ENCODE data around the gene PTPRU.

Gene PTPRU

DNA sequence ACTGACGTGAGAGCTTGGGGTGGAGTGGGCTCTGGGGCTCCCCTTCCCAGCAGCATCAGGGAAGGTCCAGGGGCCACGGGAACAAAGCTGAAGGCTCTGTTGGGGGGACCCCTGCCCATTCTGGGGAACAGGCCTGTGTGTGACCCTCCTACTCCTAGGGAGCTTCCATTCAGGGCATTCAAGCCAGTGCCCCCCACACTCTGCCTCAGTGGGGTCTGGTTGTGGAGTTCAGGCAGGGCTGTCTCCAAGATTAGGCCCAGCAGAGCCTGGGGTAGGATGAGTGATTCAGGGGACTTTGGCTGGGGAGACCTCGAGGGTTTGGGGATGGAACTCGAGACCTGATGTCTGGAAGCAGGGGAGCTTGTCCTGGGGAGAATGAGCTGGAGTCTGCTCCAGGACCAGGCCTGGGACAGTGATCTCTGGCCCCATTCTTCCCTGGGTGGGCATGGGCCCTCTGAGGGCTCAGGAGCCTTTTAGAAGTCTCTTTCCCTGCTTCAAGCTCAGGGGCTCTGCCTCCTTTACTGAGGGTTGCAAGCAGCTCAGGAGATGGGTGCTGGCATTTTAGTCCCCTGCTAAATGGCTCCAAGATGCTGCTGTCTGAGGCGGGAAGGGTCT is 81.7 kb downstream of the PTPRU start:
- TF ChIP-seq, protein P1, sequence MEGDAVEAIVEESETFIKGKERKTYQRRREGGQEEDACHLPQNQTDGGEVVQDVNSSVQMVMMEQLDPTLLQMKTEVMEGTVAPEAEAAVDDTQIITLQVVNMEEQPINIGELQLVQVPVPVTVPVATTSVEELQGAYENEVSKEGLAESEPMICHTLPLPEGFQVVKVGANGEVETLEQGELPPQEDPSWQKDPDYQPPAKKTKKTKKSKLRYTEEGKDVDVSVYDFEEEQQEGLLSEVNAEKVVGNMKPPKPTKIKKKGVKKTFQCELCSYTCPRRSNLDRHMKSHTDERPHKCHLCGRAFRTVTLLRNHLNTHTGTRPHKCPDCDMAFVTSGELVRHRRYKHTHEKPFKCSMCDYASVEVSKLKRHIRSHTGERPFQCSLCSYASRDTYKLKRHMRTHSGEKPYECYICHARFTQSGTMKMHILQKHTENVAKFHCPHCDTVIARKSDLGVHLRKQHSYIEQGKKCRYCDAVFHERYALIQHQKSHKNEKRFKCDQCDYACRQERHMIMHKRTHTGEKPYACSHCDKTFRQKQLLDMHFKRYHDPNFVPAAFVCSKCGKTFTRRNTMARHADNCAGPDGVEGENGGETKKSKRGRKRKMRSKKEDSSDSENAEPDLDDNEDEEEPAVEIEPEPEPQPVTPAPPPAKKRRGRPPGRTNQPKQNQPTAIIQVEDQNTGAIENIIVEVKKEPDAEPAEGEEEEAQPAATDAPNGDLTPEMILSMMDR (IDR thresholded peaks at IDR 0.05): no peak
- no peaks in the 10 kb centered on the region for H3K27me3 ChIP-seq (ENCODE audit: control insufficient read depth, insufficient read depth, low read length)
- H3K9ac ChIP-seq: no peak overlapping the region
- no peaks in the 10 kb centered on the region for H3K9me3 ChIP-seq (ENCODE audit: control insufficient read depth, low read length)
- H3K4me1 ChIP-seq: no peaks in the 10 kb centered on the region
- H2AFZ ChIP-seq: no peak overlapping the region
- H3K4me3 ChIP-seq (ENCODE audit: low read depth, low read length): no peak overlapping the region
- H3K79me2 ChIP-seq: no peaks in the 10 kb centered on the region
- no peak overlapping the region for H3K27ac ChIP-seq
- H3K36me3 ChIP-seq (ENCODE audit: control insufficient read depth, insufficient read depth, low read length): no peaks in the 10 kb centered on the region
- H3K4me2 ChIP-seq (ENCODE audit: low read length): no peak overlapping the region

DNA sequence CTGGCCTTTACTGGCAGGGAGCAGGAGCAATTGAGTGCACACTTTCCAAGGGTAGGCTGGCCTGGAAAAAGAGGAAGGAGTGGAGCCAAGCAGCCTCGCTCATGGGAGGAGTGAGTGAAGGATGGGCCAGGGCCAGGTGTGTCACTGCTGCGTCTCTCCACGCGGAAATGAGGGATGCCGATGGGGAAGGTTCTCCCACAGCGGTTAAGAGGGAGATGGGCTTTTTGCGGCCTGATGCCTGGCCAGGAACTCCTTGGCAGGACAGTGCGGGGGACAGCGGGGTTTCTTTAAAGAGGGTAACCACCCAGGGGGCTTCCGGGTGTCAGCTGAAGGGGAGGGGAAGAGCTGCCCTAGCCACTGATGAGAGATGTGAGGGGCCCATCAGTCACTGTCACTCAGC is 82.4 kb downstream of the PTPRU start:
- H3K9me3 ChIP-seq (ENCODE audit: control insufficient read depth, low read length): no peaks in the 10 kb centered on the region
- no peak overlapping the region for H3K27ac ChIP-seq
- no peak overlapping the region for H2AFZ ChIP-seq
- H3K9ac ChIP-seq: no peak overlapping the region
- H3K4me3 ChIP-seq (ENCODE audit: low read depth, low read length): no peak overlapping the region
- H3K79me2 ChIP-seq: no peaks in the 10 kb centered on the region
- TF ChIP-seq, protein P1 (IDR thresholded peaks at IDR 0.05): no peak
- H3K4me2 ChIP-seq (ENCODE audit: low read length): no peak overlapping the region
- no peaks in the 10 kb centered on the region for H3K36me3 ChIP-seq (ENCODE audit: control insufficient read depth, insufficient read depth, low read length)
- no peaks in the 10 kb centered on the region for H3K27me3 ChIP-seq (ENCODE audit: control insufficient read depth, insufficient read depth, low read length)
- H3K4me1 ChIP-seq: no peaks in the 10 kb centered on the region

DNA sequence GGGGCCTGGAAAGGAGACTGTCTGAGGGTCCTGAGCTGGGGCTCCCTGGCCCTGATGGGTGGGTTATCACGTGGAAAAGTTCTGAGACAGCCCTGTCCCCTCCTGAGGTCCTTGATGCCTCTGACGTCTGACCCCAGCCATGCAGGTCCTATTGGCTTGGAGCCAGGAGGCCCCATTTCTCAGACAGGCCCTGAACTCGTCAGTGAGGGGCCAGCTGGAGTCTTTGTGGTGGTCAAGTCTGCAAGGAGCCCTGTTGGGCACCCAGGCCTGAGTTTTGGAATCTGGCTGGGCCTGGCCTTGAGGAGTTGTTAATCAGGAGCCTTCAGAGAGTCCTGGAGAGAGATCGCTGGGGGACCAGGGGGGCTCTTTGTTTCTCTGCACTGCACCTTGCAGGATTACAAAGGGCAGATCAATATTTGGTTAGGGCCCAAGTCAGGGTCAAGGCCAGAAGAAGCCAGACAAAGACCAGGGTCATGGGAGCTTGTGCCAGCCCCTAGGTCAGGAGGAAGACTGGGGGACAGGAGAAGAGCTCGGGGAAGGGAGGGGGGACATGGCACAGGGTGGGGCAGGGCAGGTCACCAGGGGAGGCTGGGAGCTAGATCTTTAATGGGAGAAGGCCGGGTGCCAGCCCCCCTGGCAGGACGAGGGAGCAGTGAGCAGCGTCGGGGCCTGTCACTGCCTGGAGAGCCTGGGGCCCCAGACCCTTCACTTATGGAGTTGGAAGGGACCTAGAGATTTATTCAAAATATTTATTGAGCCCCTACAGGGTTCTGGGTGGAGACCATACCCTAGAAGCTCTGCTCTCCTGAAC is 83.2 kb downstream of the PTPRU start:
- H3K27me3 ChIP-seq (ENCODE audit: control insufficient read depth, insufficient read depth, low read length): no peaks in the 10 kb centered on the region
- no peaks in the 10 kb centered on the region for H3K4me1 ChIP-seq
- TF ChIP-seq, protein P1 (IDR thresholded peaks at IDR 0.05): no peak
- H3K36me3 ChIP-seq (ENCODE audit: control insufficient read depth, insufficient read depth, low read length): no peaks in the 10 kb centered on the region
- no peak overlapping the region for H3K27ac ChIP-seq
- no peak overlapping the region for H2AFZ ChIP-seq
- no peak overlapping the region for H3K4me2 ChIP-seq (ENCODE audit: low read length)
- H3K79me2 ChIP-seq: no peaks in the 10 kb centered on the region
- no peak overlapping the region for H3K9ac ChIP-seq
- H3K9me3 ChIP-seq (ENCODE audit: control insufficient read depth, low read length): no peaks in the 10 kb centered on the region
- H3K4me3 ChIP-seq (ENCODE audit: low read depth, low read length): no peak overlapping the region

DNA sequence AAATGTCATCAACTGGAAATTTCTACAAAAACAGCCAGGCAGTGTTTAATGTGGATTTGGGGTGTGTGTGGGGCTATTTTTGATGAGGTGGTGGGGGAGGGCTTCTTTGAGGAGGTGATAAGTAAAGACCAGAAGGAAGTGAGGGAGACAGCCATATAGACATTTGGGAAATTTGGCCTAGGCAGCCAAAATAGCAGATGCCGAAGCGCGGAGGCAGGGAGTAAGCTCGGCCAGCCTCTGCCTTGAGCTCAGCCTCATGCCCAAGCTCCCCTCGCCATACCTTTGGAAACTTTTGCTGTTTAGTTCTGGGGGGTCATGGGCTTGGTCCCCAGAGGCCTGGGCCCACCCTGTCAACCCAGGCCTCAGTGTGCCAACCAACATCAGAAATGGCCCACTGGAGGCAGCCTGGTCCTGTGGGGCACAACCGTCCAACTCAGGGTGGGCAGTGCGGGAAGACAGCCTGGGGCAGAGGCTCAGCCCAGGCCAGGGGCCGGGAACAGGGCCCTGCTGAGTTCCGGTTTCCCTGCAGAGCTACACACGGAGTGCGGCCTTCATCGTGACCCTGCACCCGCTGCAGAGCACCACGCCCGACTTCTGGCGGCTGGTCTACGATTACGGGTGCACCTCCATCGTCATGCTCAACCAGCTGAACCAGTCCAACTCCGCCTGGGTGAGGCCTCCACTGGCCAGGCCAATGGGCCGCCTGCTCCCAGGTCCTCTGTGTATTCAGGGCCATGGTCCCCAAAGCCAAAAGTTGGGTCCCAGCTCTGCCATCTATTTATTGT is 84.0 kb downstream of the PTPRU start:
- H2AFZ ChIP-seq: no peak overlapping the region
- no peaks in the 10 kb centered on the region for H3K4me1 ChIP-seq
- H3K79me2 ChIP-seq: no peaks in the 10 kb centered on the region
- H3K4me3 ChIP-seq (ENCODE audit: low read depth, low read length): no peak overlapping the region
- no peak overlapping the region for H3K9ac ChIP-seq
- no peaks in the 10 kb centered on the region for H3K27me3 ChIP-seq (ENCODE audit: control insufficient read depth, insufficient read depth, low read length)
- no peaks in the 10 kb centered on the region for H3K36me3 ChIP-seq (ENCODE audit: control insufficient read depth, insufficient read depth, low read length)
- no peak overlapping the region for H3K4me2 ChIP-seq (ENCODE audit: low read length)
- H3K27ac ChIP-seq: no peak overlapping the region
- H3K9me3 ChIP-seq (ENCODE audit: control insufficient read depth, low read length): no peaks in the 10 kb centered on the region
- TF ChIP-seq, protein P1 (IDR thresholded peaks at IDR 0.05): no peak

Data from parathyroid adenoma (tissue), 2 donors.